Measurements from ENCODE around the gene SYNE1.

GRCh38 chr6:152387091-152387490 is 250.1 kb downstream of the SYNE1 start:
- TF ChIP-seq CTCF (IDR thresholded peaks at IDR 0.05), result no peak
- TF ChIP-seq POLR2A (IDR thresholded peaks at IDR 0.05), result no peak

Data from heart left ventricle (tissue), 13 donors.